Activated CD4-positive, alpha-beta T cell treated with anti-CD3 and anti-CD28 coated beads, Interleukin-10, Interleukin-2, amounts not matched to agents 100 ng/mL and 50 ng/mL, durations not matched to agents 16 hours and 8 hours (primary cell): ENCODE data around the gene SLC8A1.

Experiments
- DNase-seq: peaks from one replicate; pipeline ENCODE4 v3.0.0-alpha.2; 2020

Gene SLC8A1

DNA sequence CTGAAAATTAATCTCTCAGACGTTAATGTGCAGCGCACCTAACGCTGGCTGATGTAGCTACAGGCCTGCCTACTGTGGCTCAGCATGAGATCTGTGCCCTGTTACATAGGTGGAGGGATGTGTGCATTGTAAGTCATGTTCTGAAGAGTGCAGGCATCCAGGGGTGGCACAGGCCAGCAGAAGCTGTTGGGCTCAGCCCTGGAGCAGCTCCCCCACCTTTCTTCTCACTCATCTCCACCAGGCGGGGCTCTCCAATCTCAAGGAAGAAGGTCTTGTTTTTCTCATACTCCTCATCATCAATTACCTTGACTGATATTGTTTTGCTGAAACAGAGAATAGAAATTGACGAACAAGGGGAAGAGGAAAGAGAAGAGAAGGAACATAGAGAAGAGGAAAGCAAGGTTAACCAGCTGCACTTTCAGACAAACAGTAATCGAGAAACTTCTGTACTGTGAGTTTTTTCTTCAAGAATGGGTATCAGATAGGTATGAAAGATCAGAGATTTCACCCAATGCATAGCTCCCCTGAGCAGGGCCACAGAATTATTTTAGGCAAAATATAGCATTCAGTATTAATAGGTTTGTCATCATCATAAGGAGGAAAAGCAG lies 273.6 kb downstream of the SLC8A1 start:
- DNase-seq: no peak

- DNase-seq: no peak
Observed at GRCh38 chr2:40177366-40177765, 274.5 kb downstream of the SLC8A1 start.

DNA sequence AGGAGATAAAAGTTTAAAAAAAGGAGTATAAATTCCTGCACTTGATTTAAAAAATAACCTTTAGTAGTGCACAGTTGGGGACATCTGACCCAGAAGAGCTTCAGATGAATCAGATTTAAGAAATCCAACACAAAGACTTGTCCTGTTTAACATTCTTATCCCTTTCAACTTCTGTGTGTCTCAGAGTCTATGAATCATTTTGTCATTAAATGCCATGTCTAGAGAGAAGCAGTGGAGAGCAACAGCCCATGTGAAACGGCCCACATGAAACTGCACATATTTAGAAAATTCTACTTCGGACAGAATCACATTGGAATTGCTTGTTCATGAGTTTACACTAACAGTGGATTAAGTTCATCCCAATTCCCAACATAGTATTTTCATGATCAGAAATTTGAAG lies 278.6 kb downstream of the SLC8A1 start:
- no peak for DNase-seq

DNA sequence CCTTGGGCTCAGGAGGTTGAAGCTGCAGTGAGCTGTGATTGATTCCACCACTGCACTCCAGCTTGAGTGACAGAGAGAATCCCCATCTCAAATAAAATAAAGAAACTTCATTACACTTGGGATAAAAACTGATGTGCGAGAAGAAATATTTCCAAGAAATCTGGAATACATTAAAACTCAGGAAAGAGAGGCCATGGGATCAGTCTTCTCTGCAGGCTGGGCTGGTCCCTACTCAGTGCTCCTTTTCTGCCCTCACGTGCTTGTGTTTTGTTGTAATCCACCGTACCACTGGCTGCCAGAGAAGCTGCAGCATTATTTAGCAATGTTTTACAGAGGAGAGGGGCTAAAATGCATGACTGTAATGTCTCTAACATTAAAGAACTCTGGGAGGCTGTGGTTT lies 282.0 kb downstream of the SLC8A1 start:
- DNase-seq: no peak

GRCh38 chr2:40169430-40169829 lies 282.5 kb downstream of the SLC8A1 start:
- no peak for DNase-seq

- DNase-seq: no peak
Observed at GRCh38 chr2:40168546-40168945, 283.3 kb downstream of the SLC8A1 start.

- DNase-seq: no peak
Observed at GRCh38 chr2:40168032-40168431, 283.9 kb downstream of the SLC8A1 start.

- DNase-seq: no peak
Observed at GRCh38 chr2:40166006-40166405, 285.9 kb downstream of the SLC8A1 start.

GRCh38 chr2:40165509-40165844 lies 286.4 kb downstream of the SLC8A1 start:
- DNase-seq: no peak

- no peak for DNase-seq
Observed at GRCh38 chr2:40164736-40165508, 287.0 kb downstream of the SLC8A1 start.

DNA sequence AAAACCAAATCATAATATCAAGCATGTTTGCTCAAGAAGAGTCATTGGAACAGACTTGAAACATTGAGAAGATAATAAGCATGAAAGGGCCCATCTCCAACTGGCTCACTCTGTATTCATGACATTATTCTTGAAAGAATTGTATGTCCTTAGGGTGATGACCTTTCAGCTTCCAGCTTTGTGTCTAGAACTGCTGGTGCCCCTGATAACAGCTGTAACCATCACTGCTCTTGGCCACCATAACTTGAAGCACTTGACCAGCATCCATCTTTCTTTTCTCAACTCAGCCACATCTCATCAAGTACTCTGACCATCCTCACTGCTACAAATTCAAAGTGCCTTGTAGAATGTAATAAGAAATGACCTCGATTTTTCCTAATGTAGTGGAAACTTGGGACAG lies 289.9 kb downstream of the SLC8A1 start:
- no peak for DNase-seq

DNA sequence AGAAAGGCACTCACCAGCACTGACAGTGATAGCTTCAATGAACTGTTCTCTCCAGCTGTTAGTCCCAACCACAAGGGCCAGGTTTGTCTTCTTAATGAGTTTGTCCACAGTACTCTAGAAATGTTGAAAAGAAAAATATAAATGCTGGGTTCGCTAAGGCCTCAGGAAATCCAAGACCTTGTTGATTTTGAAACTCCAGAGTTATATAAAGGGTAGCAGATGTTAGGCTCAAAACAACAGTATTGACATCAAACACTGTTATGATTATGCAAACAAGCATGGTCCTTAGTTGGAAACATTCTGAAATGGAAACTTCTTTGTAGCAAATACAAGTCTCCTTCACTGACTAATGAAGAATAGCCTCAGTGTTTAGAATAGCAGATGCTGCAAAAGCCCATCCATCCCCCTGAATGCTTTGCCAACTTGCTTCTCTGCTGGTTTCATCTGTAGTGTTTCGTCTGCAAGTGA lies 291.1 kb downstream of the SLC8A1 start:
- no peak for DNase-seq

DNA sequence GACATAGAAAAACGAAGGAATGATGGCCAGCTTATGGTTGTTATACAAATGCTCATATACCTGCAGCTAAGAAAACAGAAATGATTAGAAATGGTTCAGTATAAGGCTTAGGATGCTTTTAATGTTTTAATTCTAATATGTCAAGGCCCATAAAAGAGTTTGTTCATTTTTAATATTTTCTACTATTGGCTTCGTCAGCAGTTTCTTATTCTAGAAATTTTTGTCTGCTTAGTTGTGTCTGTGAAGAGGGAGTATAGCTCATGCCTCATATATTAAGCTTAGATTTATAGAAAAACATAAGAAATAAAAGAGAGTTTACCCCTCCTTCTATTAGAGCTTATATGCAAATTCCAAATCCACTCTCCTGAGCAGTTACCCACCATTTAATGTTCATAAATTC lies 292.6 kb downstream of the SLC8A1 start:
- DNase-seq: no peak

DNA sequence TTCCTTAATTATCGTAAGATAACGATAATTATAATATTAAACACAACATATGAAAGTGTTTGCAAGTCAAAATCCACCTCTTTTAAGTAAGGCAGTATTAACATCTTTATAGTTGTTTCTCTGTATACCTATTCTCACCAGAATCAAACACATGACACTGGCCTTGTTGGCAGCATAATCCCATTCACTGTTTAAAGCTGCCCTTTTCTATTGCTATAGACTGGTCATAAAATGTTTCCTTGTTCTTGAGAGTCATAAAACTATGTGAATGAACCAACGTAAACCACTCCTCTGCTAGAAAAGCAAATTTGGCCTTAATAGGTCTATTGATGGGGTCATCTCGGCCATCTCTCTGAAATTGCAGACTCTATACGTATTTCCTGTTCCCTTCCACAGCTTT lies 293.1 kb downstream of the SLC8A1 start:
- DNase-seq: no peak

- DNase-seq: no peak
Observed at GRCh38 chr2:40155728-40156127, 296.2 kb downstream of the SLC8A1 start.

GRCh38 chr2:40150266-40150665 lies 301.6 kb downstream of the SLC8A1 start:
- DNase-seq: no peak

- no peak for DNase-seq
Observed at GRCh38 chr2:40148334-40148733, 303.6 kb downstream of the SLC8A1 start.

DNA sequence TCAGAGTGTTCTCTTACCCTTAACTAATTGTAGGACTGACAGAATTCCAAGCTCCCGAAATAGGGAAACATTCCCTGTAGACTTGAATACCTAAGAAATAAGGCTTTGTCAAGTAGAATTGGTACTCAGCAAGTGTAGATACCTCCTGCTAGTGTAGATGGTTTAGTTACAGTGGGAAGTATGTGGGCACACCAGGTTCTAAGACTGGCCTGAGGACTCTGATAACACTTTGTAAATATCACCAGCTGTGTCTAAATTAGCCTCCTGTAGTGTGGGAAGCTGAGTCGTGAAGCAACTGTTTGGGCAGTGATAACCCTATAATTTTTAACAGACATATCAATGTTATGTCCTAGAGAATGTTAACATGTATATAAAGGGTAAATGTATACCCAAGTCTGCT lies 304.5 kb downstream of the SLC8A1 start:
- no peak for DNase-seq

DNA sequence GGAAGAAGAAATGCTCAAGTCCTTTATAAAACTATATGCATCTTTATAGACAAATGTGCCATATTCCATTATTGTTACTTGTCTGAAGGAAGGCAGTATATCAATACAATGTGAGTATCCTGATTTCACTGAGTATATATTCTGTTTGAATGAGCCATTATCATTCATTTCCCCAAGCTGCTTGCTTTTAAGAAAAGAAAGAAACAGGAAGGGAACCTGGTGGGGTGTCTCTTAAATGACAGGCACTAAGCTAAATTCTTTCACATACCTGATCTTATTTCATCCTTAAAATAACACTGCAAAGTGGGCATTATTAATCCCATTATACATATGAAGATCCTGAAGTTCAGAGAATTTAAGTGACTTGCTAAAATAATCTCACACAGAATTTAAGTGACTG lies 307.9 kb downstream of the SLC8A1 start:
- no peak for DNase-seq

DNA sequence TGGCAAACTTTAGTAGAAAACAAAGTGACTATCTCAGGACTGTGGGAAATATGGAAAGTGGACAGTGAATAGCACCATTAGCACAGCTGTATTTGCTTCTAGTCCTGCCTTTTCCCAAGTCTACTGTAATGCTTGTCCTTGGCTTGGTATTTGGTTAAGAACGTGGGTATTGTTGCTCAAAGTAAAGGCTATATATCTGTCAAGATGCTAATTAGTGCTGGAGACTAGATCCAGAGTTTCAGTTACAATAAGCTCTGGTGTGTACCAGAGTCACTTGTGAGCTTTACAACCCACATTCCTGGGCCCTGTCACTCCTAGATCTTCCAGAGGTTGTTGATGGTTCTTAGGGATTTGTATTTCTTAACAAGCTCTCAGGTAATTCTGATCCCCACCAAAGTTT lies 313.6 kb downstream of the SLC8A1 start:
- no peak for DNase-seq

DNA sequence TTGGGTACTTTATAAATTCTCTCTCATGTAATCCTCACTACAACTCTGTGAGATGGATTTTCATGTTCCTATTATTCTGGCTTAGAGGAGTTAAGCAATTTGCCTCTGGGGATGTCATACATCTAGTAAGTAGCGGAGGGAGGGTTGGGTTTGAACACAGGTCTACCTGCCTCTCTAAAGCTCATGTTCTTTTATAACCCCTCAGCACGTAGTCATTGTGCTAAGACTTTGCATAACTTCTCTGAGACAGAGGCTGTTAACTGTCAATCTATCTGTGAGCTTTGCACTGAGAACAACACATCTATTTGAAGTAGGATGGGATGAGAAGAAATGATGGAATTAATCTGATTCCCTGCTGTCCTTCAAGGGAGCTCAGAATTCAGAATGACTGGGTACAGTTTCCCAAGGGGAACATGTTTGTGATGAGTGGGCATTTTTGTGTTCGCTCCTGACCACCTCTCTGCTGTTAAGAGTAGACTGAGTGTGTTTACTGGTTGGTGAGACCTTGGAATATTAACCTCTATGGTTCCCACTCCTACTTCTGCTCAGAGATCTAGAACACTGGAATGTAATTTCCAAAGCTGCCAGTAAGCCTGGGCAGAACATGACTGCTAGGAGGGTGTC lies 320.7 kb downstream of the SLC8A1 start:
- DNase-seq: no peak

GRCh38 chr2:40130251-40130994 lies 321.5 kb downstream of the SLC8A1 start:
- no peak for DNase-seq

- DNase-seq: no peak
Observed at GRCh38 chr2:40129725-40130124, 322.2 kb downstream of the SLC8A1 start.

GRCh38 chr2:40128796-40129195 lies 323.1 kb downstream of the SLC8A1 start:
- no peak for DNase-seq
